Retina (tissue), 1 donor: ENCODE measurements around the gene MX1.
A peak's percentile ranks its signal among the peaks of the same experiment; 100 is the strongest.
"Not testable (repeated sequence)": the region's sequence is repeated elsewhere in the genome, so short reads cannot be mapped to it uniquely, and the experiment has no call there.

Experiments
- DNase-seq: peaks from one replicate; pipeline ENCODE4 v3.0.0-alpha.2; 2016

Gene MX1

GRCh38 chr21:41410361-41410760 lies 15.7 kb upstream of the MX1 start:
- DNase-seq = no peak

- DNase-seq = no peak
Measured at GRCh38 chr21:41410767-41411448, 15.1 kb upstream of the MX1 start.

GRCh38 chr21:41411449-41412089 lies 14.5 kb upstream of the MX1 start:
- DNase-seq = no peak

DNA sequence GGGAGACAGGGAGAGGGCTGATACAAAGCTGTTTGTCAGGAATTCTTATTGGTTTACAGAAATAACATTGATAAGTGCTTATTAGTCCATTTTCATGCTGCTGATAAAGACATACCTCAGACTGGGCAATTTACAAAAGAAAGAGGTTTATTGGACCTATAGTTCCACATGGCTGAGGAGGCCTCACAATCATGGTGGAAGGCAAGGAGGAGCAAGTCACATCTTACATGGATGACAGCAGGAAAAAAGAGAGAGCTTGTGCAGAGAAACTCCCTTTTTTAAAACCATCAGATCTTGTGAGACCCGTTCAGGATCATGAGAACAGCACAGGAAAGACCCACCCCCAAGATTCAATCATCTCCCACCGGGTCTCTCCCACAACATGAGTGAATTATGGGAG lies 8.5 kb upstream of the MX1 start:
- not testable (repeated sequence) for DNase-seq

GRCh38 chr21:41418393-41418792 lies 7.6 kb upstream of the MX1 start:
- no peak for DNase-seq

DNA sequence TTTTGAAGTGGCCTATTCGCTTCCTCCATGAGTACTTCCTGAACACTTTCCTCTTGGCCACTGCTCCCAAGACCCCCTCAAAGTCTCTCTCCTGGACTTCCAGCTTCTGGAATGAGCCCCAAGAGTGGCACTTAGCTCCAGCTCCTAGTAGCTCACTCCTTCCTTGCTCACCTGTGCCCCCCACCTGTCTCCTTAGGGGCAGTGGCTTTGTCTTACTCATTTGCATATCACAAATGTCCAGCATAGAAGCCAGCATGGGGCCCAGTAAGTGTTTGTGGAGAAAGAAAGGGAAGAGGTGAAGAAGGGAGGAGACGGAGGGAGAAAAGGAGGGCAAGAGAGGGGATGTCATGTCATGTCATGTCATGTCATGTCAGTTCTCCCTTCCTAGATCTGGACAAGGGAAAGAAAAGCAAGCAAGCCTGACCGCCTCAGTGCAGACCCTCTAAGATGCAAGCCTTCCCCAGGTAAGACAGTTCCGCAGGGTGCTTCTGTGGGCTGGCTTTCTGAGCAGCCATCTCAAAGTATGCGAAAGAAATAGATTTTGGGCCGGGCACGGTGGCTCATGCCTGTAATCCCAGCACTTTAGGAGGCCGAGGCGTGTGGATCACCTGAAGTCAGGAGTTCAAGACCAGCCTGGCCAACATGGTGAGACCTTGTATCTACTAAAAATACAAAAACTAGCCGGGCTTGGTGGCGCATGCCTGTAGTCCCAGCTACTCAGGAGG lies 6.9 kb upstream of the MX1 start:
- no peak for DNase-seq

DNA sequence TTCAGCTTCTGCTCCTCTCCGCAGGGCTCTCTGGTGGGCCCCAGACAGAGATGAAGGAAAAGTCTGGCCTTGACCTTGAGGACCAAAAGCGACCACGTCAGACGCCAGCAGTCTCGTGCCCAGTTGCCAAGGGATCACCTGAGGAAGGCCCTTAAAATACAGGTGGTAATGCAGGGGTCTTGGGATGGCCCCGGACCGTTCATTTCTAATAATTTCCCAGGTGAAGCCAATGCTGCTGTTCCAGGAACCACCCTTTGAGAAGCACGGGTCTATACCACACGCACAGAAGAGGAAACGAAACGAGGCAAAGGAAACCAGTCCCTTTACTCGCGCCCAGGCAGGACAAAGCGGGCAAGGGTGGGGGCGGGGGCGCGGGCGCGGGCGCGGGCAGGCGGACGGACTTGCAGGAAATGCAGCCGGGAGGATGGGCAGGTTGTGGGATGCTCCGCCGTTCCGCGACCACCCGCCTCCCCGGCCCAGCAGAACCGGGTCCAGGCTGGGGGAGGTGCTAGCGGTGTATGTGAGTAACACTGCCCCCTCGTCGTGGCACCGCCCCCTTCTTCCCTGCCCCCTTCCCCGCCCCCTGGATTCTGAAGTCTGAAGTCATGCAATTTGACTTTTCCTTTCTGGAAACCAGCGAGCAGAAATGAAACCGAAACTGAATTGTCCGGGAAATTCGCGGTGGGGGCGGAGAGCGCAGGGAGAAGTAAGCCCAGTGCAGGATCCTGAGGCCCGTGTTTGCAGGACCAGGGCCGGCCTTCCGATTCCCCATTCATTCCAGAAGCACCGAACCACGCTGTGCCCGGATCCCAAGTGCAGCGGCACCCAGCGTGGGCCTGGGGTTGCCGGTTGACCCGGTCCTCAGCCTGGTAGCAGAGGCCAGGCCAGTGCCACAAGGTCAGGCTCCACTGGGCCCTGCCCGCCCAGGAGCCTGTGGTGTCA lies 5.8 kb upstream of the MX1 start:
- peak; percentile 66 for DNase-seq

DNA sequence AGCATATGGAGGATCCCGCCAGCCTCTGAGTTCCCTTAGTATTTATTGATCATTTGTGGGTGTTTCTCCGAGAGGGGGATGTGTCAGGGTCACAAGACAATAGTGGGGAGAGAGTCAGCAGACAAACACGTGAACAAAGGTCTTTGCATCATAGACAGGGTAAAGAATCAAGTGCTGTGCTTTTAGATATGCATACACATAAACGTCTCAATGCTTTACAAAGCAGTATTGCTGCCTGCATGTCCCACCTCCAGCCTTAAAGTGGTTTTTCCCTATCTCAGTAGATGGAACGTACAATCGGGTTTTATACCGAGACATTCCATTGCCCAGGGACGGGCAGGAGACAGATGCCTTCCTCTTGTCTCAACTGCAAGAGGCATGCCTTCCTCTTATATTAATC lies 5.0 kb upstream of the MX1 start:
- not testable (repeated sequence) for DNase-seq

- DNase-seq = no peak
Measured at GRCh38 chr21:41422546-41423304, 3.3 kb upstream of the MX1 start.

DNA sequence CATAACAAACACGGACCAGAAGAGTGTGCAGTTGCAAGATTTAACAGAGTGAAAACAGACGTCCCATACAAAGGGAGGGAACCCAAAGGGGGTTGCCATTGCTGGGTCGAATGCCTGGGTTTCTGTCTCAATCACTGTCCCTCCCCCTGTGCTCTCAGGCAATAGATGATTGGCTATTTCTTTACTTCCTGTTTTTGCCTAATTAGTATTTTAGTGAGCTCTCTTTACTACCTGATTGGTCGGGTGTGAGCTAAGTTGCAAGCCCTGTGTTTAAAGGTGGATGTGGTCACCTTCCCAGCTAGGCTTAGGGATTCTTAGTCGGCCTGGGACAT lies 2.8 kb upstream of the MX1 start:
- DNase-seq = not testable (repeated sequence)

GRCh38 chr21:41425588-41425953 lies 468 bp upstream of the MX1 start:
- no peak for DNase-seq

- DNase-seq = peak; percentile 26
Measured at GRCh38 chr21:41426676-41427404, 801 bp downstream of the MX1 start.

GRCh38 chr21:41427556-41427955 lies 1.5 kb downstream of the MX1 start:
- no peak for DNase-seq

- DNase-seq = no peak
Measured at GRCh38 chr21:41428311-41428710, 2.3 kb downstream of the MX1 start.

DNA sequence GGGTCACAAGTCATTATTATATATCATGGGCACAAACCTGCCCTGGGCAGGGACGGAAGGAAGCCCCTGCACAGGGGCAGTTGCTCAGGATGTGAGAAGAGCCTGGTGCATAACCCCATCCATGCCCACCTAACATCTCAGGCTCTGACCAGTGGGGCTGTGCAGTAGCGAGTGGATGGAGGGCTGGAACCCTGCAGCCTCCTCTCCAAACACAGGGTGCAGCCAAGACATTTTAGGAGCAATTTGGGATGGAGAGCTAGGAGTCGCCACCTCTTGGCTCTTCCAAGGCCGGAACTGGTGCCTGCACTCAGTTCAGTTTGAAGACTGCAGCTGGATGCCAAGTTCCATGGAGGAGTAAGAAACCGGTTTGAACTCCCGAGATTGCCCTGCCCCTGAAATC lies 2.8 kb downstream of the MX1 start:
- DNase-seq = no peak

DNA sequence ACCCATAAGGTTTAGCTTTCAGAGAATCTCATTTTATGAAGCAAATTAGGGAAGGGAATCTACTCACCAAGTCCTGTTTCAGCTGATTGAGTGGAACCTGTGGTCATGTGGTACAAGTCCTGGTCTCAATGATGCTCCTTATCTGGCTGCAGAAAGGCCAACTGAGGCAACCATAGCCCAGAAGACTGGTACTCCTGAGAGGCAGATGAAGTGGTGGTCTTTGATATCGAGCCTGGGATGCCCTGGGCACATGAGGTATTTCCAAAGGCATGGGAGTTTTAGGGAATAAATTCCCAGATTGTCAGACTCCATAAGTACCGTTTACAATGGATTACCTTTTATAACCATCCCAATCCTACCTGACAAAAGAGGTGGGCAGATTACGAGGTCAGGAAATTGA lies 3.3 kb downstream of the MX1 start:
- DNase-seq = no peak

GRCh38 chr21:41429925-41430491 lies 4.0 kb downstream of the MX1 start:
- no peak for DNase-seq

GRCh38 chr21:41431788-41432548 lies 5.9 kb downstream of the MX1 start:
- DNase-seq = no peak

DNA sequence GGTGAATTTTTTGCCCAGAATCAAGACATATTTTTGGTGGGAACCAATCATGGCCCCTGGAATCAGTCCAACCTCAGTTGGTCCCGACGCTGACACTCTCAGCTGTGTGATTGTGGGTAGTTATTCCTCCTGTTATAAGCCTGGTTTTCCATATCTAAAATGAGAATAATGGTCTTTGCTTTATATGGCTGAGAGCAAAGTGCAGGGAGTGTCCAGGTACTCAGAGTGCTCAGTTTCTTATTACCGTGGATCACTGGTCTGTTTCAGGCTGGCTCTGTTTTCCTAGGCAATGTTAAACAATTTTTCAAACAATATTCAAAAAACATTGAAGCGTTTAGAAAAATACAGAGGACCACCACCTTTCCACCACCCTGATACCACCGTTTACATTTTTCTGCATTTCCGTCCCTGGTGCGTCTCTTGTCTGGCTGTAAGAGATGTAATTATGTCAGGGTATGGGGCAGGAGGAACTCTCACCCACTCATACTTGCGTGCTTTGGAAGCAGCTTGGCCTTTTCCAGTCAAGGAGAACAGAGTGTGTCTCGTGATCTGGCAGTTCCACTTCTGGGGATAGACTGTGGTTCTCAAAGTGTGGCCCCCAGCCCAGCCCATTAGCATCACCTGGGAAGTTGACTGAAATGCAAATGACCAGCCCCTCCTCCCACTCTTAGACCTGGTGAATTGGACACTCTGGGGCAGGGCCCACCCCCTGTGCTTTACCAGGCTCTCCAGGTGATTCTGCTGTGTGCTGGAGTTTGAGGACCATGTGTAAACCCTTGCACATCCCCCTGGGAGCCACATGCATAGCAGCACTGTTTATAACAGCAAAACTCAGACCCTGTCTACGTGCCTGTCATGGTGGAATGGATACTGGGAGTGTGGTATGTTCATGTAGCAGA lies 6.8 kb downstream of the MX1 start:
- DNase-seq = no peak

- no peak for DNase-seq
Measured at GRCh38 chr21:41433566-41433965, 7.5 kb downstream of the MX1 start.
